HG03108 (cell line): Measurements from ENCODE around the gene RNF115.
"Not testable (repeated sequence)": the region's sequence is repeated elsewhere in the genome, so short reads cannot be mapped to it uniquely, and the experiment has no call there.

Experiments used
- ATAC-seq: cut with Tn5 transposase; IDR thresholded peaks from one replicate; pipeline ENCODE4 v1.9.1; 2021; ENCODE audit warnings: moderate library complexity; ENCODE audit not compliant: unreplicated experiment

Gene RNF115

DNA sequence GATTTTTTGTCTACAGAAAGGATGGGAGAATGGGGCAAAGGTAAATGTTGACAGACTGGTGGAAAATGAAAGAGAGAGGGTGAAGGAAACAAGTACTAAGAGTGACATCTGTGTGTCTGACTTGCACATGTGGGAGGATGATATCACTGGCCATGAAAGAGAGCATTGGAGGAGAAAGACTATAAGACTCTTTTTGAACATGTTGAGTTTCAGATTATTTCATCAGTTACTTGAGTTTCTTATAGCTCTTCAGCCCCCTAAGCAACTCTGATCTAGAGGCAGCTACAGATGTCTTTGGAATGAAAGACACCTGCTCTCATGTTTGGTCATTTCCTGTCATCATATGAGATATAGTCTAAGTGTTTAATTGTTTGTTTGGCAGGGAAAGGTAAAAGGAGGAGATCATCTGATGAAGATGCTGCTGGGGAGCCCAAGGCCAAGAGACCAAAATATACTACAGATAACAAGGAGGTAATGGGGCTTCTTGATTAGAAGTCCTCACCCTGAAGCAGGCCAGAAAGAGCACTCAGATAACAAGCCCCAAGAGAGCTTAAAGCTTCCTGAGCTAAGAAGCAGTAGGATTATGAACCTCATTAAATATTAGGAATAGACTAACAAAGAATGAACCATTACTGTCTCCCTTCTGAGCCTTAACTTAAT is 4.6 kb upstream of the RNF115 start:
- ATAC-seq = no peak

DNA sequence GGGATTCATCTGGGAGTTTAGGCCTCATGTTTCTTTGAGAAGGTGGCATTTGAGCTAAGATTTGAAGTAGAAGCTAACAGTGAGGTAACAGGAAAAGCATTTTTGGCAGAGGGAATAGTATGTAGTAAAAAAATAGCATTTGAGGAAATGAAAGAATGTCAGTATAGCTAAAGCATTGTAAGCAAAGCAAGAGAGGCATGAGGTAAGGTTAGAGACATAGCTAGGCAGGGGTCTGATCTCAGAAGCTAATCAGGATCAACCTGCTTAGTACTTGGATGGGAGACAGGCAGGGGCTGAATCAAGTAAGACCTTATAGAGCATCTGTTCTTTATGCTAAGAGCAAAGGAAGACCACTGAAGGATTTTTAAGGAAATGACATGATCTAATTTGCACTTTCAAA is 4.1 kb upstream of the RNF115 start:
- no peak for ATAC-seq

DNA sequence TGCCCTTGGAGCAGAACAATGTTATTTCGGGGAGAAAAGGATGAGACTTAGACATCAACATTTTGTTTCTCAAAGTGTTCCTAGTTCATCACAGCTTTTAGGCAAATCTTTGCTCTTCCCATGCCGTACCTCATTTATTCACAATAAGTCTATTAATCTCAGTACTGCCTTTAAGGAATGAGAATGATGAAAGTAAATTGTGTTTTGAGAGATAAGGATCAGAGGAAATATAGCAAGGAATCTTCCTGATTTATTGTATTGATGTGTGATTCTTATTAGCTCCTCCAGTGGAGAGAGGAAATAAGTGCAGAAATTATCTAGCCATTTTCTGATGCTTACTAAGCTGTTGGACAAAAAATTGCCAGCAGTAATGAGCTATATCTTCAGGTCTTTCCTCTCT is 2.1 kb upstream of the RNF115 start:
- ATAC-seq = no peak

DNA sequence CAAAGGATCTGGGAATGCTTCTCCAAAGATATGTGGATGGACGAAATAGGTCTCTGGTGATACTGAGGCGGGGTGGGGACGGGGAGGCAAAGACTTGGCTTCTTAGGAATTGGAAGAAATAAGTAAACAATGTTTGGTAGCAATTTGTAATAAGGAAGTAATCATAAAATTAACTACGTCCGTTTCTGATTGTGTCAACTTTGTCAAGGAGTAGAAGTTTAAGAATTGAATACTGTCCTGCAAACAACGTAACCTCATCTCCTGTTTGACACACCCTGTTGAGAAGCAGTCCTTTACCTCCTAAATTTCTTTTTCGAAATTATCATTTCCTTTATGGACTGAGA is 576 bp upstream of the RNF115 start:
- no peak for ATAC-seq

DNA sequence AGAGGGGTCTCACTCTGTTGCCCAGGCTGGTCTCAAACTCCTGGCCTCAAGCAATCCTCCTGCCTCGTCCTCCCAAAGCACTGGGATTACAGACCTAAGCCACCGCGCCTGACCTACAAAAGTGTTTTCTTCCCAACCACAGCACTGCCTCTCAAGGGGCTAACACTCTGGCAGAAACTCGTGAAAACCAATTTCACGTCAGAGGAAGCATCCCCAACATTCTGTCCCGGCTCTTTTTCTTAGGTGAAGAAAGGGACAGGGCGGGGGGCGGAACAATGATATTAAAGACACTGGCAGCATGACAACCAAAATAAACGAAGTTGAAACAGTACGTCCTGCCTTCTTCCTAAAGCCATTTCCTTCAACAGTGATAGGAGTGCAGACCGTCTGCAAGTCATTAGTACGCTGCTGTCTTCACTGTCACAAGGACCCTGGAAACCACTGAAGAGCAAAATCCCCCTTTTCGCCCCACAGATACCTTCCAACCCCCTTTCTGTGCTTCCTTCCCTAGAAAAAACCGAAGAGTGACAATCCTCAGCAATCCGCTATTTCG is 1.0 kb downstream of the RNF115 start:
- ATAC-seq = not testable (repeated sequence)

DNA sequence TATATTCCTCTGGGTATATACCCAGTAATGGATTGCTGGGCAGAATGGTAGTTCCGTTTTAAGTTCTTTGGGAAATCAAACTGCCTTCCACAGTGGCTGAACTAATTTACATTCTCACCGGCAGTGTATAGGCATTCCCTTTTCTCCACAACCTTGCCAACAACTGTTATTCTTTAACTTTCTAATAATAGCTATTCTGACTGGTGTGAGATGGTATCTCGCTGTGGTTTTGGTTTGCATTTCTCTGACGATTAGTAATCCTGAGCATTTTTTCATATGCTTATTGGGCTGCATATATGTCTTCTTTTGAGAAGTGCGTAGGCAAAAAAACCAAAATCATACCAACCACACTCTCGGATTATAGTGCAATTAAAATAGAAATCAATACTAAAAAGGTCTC is 5.8 kb downstream of the RNF115 start:
- ATAC-seq = not testable (repeated sequence)

DNA sequence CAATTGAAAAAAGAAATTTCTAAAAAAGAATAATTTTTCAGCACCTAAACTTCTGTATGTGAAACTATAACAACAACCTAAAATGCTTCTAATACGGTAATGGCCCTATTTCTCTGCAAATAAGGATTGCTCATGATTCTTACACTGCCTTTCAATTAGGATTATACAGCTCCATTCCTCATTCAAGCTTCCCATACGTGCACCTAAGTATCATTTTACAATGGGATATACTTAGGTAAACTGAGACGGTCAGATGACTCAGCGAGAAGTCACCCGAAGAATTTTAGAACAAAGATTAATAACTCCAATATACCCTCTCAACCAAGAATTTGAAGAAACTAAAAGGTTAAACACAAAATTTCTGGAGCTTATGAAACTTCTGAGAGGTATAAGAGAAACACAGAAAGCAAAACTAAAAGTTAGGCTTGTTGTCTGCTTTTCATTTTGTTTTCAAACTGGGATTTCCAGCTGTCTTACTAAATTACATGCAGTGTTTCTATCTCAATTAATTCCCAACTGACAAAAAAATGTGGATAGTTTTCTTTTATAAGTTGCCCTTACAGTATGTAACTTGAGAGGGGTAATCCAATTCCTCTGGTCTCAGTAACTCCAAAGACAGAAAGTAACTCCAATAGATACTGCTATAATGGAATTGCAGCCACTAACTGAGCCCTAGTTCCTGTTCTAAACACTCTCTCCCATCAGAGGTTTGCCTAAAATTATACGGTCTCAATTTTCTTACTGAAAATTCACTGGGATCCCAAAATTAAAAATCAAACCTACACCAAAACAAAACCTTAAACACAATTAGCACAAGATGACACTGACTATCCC is 10.7 kb downstream of the RNF115 start:
- not testable (repeated sequence) for ATAC-seq

DNA sequence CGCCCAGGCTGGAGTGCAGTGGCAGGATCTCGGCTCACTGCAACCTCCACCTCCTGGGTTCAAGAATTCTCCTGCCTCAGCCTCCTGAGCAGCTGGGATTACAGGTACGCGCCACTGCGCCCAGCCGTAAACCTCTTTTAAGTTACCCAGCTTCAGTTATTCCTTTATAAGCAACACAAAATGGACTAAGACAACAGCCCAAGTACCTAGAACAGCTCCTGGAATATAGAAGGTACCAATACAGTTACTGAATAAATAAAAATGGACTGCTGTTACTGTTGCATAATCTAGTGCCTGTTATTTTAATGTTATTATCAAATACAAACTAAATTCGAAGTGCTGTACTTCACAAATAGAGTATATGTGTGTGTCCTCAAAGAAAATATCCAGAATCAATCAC is 17.1 kb downstream of the RNF115 start:
- no peak for ATAC-seq

DNA sequence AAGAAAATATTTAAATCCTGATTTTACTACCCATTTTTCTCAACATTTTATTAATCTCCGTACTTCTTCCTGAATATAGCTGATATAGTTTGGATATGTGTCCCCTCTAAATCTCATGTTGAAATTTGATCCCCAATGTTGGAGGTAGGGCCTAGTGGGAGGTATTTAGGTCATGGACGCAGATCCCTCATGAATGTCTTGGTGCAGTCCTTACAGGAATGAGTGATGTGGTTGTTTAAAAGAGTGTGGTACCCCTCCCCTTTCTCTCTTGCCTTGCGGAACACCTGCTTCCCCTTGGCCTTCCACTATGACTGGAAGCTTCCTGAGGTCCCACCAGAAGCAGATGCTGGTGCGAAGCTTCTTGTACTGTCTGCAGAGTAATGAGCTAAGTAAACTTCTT is 17.5 kb downstream of the RNF115 start:
- ATAC-seq = no peak

DNA sequence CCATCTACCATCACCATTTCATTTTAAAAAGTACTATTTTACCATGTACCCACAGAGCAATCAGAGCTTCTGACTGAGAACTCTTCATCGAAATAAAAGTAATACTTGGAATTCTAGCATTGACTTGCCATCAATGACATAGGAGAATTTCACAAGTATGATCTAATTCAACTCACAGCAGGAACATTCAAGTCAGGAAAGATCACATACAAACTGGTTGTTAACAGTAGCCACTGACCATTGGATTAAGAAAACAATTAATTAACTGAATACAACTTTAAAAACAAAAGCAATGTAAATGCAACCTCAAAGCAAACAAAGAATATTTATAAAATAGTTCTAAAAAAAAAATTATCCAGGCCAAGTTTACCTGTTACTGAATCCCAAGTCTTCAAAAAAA is 18.8 kb downstream of the RNF115 start:
- no peak for ATAC-seq

DNA sequence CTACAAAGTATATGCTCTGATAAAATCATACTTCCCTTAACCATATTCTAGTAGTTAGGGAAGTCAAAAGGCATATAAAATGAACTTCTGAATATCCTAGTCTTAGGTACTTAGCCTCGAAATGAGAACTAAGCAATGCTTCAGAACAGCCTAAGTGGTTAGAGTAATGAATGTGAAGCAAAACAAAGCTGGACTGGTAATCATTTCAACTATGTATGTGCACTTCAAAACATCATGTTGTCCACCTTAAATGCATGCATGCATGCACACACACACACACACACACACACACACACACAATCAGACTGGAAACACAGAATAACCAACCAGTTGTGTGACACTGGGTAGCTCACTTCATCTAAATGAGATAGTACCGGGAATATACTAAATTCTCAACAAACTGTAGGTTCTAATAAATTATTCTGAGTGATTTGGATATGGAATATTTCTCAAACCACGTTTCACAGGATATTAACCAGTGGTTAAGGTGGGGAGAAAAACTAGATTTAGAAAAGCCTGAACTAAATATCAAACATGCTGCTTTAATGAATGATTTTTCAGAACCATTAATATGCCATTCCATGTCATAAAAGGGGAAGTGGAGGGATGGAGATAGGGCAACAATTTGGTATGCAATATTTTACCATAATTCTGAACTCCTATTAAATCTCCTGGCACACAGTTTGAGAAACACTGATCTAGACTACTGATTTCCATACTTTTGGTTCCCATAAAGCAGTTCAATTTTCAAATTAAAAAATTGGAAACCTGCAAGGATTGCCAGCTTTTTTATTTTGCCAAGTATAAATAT is 19.5 kb downstream of the RNF115 start:
- ATAC-seq = no peak

DNA sequence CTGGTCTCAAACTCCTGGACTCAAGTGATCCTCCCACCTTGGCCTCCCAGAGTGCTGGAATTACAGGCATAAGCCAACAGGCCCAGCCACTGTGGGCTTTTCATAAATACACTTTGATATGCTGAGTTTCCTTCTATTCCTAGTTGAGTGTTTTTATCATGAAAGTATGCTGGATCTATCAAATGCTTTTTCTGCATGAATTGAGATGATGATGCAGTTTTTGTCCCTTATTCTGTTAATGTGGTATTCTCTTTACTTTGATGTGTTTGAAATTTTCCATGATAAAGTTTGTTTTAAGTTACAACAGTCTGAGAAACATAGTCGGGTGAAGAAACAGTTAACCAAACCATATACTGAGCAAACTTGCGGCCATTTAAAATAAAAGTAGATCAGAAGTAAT is 24.1 kb downstream of the RNF115 start:
- ATAC-seq = no peak

DNA sequence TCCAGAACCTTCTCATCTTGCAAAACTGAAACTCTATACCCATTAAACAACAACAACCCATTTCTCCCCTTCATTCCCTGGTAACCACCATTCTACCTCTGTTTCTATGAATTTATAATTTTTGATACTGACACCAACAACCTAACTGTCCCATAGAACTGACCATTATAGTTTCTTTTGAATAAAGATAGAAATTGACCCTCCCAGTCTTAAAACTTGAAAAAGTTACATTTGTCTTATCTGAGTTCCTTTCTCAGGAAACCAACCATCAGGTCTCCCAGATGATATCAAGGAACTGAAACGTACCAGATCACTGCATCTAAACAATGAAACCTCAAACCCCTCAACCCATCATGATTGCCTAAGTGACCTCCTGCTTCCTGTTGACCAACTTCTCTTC is 27.1 kb downstream of the RNF115 start:
- no peak for ATAC-seq

DNA sequence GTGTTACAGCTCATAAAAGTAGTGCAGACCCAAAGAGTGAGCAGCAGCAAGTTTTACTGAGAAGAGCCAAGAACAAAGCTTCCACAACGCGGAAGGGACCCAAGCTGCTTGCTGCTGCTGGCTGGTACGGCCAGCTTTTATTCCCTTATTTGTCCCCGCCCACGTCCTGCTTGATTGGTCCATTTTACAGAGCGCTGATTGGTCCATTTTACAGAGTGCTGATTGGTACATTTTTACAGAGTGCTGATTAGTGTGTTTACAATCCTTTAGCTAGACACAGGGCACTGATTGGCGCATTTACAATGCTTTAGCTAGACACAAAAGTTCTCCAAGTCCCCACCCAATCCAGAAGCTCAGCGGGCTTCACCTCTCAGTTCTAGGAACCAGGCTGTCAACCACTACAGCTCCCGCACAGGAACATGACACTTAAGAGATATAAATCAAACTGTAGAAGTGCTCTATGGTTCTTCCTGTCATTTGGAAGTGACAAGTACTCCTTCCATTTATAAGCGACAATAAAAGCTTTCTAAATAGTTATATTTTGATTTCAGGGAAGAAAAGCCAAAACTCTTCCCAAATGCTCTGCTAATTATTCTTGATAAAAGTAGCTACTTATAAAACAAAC is 28.5 kb downstream of the RNF115 start:
- ATAC-seq = no peak

DNA sequence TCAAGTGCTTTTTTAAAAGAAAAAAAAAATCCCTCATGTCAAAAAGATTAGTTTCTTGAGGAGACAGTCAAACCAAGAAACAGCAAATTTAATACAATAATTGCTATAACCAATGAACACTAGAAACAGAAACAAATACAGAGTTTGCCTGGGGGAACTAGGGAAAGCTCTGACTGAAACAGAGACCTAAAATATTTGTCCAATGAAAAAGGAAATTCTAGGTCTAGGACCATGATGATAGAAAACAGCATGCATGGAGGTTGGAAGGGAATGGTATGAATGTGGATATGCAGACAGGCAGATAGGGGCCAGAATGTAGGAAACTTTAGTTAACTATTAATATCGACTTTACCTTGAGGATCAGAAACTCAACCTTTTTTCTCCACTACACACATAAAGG is 31.4 kb downstream of the RNF115 start:
- no peak for ATAC-seq

DNA sequence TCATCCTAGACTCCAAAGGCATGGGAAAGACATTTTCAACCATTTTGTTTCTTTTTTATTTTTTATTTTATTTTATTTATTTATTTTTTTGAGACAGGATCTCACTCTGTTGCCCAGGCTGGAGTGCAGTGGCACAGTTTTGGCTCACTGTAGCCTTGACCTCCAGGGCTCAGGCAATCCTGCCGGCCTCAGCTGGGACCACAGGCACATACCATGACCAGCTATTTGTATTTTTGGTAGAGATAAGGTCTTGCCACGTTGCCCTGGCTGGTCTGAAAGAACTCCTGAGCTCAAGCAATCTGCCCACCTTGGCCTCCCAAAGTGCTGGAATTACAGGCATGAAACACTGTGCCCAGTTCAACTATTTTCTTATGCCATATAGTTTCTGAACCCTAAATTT is 32.0 kb downstream of the RNF115 start:
- not testable (repeated sequence) for ATAC-seq

DNA sequence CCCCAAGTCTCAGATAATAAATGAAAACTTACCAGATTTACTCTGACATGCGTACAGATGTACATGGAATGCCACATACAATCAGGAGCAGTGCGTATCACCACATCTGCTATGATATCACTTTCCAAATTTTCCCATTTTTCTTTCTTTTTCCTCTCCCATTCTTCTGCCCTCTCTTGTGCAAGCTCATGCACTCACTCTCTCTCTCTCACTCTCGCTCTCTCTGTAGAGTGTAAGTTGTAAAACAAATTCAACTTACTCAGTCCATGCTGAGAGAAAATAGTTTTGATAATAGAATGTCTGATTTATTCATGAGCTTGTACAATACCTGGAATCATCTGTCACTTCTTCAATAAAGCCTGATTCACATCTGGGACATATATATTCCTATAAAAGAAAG is 35.3 kb downstream of the RNF115 start:
- ATAC-seq = no peak

DNA sequence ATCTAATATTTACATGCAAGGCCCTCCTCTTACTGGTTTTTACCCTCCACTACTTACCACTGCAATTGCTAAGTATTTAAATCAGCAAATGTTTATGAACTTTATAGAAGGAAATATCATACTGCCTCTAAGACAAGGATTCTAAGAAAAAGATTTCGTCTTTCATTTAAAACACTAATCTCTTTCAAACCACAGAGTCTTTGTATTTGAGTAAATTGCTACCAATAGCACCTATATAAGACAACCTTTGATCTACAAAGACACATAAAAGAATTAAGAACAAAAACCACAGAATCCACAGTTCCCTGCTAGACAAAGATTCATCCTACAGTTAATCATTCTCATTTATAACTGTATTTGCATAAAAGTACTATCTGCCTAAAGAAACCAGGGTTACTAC is 37.6 kb downstream of the RNF115 start:
- ATAC-seq = no peak

DNA sequence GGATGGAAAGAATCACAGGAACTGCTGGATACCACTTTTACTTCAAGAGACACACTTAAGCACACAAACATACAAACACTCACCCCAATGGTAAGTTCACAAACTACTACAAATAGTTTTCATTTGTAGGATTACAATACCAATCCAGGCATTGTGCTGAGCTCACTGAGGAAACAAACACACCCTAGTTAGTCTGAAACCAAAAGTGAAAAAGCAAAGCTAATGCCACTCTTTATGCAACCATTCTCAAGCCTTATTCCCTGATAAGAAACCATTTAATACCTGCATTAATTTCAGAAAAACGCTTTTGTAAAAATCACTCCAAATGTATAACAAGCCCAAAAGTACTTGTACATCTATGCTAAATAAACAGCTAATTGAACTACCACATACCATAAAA is 38.3 kb downstream of the RNF115 start:
- ATAC-seq = peak; percentile 54

DNA sequence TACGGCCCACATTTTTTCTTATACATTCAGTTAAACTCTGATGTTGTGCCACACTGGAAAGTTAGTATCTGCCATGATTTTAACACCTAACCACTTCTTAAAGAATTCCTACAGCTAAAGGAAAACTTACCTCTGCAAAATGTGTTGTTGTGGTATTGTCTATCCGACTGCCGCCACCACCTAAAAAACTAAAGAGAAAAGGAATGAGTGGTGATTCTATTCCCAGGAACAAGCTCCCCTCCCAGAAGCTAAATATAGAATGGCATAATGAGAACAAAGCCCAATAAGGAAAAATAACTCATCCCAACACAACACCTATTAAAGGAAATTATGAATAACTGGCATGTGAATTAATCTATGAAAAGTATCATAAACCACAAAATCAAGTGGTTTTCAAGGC is 39.5 kb downstream of the RNF115 start:
- no peak for ATAC-seq
